Measurements from ENCODE around the gene ZNF346. TPM values are rescaled to one million over a fixed set of nuclear protein-coding genes. Genes with fewer than 3 reads are reported as not detected.

Gene ZNF346
- total RNA-seq, 4 donors from 2014 or later: 14.4 to 22.9 (median 18.5) TPM

- Histone ChIP-seq H3K27me3 (peaks cover 0 to 74% (median 11%) of the 10 kb centered on the region in 4 donors), H3K9me3 (no peaks in the 10 kb centered on the region), H3K4me3 (no peak overlapping the region), H3K36me3 (no peaks in the 10 kb centered on the region), H3K4me1 (peaks cover 14 to 47% (median 43%) of the 10 kb centered on the region in 4 donors), H3K27ac (replicated peaks in 1 of 4) (peak overlapping the region in 1 of 4 donors; percentile 36)
- WGBS: 85% methylated on average over 15 of the region's 21 CpGs
- no peak for TF ChIP-seq POLR2A (IDR thresholded peaks at IDR 0.05; ENCODE audit: low read depth)
- no peak for TF ChIP-seq POLR2AphosphoS5 (IDR thresholded peaks at IDR 0.05)
- TF ChIP-seq CTCF (IDR thresholded peaks at IDR 0.05): no peak
- no peak for TF ChIP-seq EP300 (IDR thresholded peaks at IDR 0.05)
- DNase-seq (ENCODE audit: extremely low spot score): no peak
- intact Hi-C loops (cut with DNase I): no loop called here
Measured at GRCh38 chr5:177089825-177090641, 67.5 kb downstream of the ZNF346 start.

GRCh38 chr5:177090813-177091212 is 68.3 kb downstream of the ZNF346 start:
- Histone ChIP-seq H3K4me3 (no peak overlapping the region), H3K36me3 (no peaks in the 10 kb centered on the region), H3K27me3 (peaks cover 0 to 67% (median 11%) of the 10 kb centered on the region in 4 donors), H3K27ac (replicated peaks in 1 of 4) (no peak overlapping the region), H3K9me3 (no peaks in the 10 kb centered on the region), H3K4me1 (peaks cover 21 to 55% (median 51%) of the 10 kb centered on the region in 4 donors)
- no peak for DNase-seq (ENCODE audit: extremely low spot score)
- intact Hi-C loops (cut with DNase I): no loop called here
- WGBS: 97% methylated on average over 10 of the region's 13 CpGs
- no peak for TF ChIP-seq POLR2AphosphoS5 (IDR thresholded peaks at IDR 0.05)

- no CpG with 5 or more reads among the region's 3 CpGs for WGBS
- intact Hi-C loops (cut with DNase I): no loop called here
- Histone ChIP-seq H3K9me3 (no peaks in the 10 kb centered on the region), H3K4me1 (peaks cover 21 to 56% (median 51%) of the 10 kb centered on the region in 4 donors), H3K27ac (replicated peaks in 1 of 4) (no peak overlapping the region), H3K36me3 (no peaks in the 10 kb centered on the region), H3K27me3 (peaks cover 0 to 66% (median 11%) of the 10 kb centered on the region in 4 donors), H3K4me3 (no peak overlapping the region)
- no peak for DNase-seq (ENCODE audit: extremely low spot score)
- no peak for TF ChIP-seq EP300 (IDR thresholded peaks at IDR 0.05)
- no peak for TF ChIP-seq POLR2A (IDR thresholded peaks at IDR 0.05; ENCODE audit: low read depth)
- TF ChIP-seq POLR2AphosphoS5 (IDR thresholded peaks at IDR 0.05): no peak
- TF ChIP-seq CTCF (IDR thresholded peaks at IDR 0.05): no peak
Measured at GRCh38 chr5:177091232-177091631, 68.7 kb downstream of the ZNF346 start.

GRCh38 chr5:177092178-177093081 is 69.9 kb downstream of the ZNF346 start:
- TF ChIP-seq CTCF (IDR thresholded peaks at IDR 0.05): no peak
- no peak for TF ChIP-seq EP300 (IDR thresholded peaks at IDR 0.05)
- TF ChIP-seq POLR2A (IDR thresholded peaks at IDR 0.05; ENCODE audit: low read depth): no peak
- TF ChIP-seq POLR2AphosphoS5 (IDR thresholded peaks at IDR 0.05): no peak
- H3K4me1 ChIP-seq: peaks cover 13 to 44% (median 39%) of the 10 kb centered on the region in 4 donors
- H3K36me3 ChIP-seq: no peaks in the 10 kb centered on the region
- WGBS: 84% methylated on average over 9 of the region's 32 CpGs
- H3K9me3 ChIP-seq: no peaks in the 10 kb centered on the region
- H3K4me3 ChIP-seq: no peak overlapping the region
- H3K27me3 ChIP-seq: peaks cover 0 to 54% (median 6%) of the 10 kb centered on the region in 4 donors
- intact Hi-C loops (cut with DNase I): no loop called here
- DNase-seq (ENCODE audit: extremely low spot score): no peak
- H3K27ac ChIP-seq (replicated peaks in 1 of 4): no peak overlapping the region
